22Rv1 (cell line): ENCODE measurements around the gene UACA.

Source experiments
- ZFX ChIP-seq: fragments of 450-650 bp; IDR thresholded peaks from 2 replicates; pipeline ENCODE4 v1.6.1; 2017; ENCODE audit warnings: antibody characterized with exemption, borderline replicate concordance
- TF ChIP-seq, protein P1 (sequence below): fragments of 450-650 bp; IDR thresholded peaks from 2 replicates; pipeline ENCODE4 v1.5.1; 2017; ENCODE audit warnings: mild to moderate bottlenecking

DNA sequence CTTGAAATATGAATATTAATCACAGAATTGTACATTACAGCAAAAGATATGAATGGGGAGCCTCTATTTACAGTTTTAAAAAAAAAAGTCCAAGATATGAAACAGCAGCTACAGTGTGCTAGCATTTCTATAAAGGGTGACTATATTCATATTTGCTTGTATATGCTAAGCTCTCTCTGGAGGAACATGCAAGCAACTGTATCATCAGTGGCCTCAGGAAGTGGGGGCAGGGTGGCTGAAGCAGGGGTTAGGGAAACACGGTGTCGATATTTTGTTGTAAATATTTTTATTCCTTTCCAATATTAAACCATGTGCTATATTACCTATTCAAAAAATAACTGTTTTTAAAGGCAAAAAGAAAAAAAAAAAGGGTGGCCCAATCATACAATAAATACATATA, 2.3 kb downstream of the UACA start:
- TF ChIP-seq, protein P1, sequence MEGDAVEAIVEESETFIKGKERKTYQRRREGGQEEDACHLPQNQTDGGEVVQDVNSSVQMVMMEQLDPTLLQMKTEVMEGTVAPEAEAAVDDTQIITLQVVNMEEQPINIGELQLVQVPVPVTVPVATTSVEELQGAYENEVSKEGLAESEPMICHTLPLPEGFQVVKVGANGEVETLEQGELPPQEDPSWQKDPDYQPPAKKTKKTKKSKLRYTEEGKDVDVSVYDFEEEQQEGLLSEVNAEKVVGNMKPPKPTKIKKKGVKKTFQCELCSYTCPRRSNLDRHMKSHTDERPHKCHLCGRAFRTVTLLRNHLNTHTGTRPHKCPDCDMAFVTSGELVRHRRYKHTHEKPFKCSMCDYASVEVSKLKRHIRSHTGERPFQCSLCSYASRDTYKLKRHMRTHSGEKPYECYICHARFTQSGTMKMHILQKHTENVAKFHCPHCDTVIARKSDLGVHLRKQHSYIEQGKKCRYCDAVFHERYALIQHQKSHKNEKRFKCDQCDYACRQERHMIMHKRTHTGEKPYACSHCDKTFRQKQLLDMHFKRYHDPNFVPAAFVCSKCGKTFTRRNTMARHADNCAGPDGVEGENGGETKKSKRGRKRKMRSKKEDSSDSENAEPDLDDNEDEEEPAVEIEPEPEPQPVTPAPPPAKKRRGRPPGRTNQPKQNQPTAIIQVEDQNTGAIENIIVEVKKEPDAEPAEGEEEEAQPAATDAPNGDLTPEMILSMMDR, result no peak
- no peak for TF ChIP-seq ZFX
